Measurements from ENCODE around the gene PRKCE. TPM values are rescaled to one million over a fixed set of nuclear protein-coding genes. Genes with fewer than 3 reads are reported as not detected.

PRKCE gene
- total RNA-seq, 1 experiment from 2014 or later, result 1.3 TPM

DNA sequence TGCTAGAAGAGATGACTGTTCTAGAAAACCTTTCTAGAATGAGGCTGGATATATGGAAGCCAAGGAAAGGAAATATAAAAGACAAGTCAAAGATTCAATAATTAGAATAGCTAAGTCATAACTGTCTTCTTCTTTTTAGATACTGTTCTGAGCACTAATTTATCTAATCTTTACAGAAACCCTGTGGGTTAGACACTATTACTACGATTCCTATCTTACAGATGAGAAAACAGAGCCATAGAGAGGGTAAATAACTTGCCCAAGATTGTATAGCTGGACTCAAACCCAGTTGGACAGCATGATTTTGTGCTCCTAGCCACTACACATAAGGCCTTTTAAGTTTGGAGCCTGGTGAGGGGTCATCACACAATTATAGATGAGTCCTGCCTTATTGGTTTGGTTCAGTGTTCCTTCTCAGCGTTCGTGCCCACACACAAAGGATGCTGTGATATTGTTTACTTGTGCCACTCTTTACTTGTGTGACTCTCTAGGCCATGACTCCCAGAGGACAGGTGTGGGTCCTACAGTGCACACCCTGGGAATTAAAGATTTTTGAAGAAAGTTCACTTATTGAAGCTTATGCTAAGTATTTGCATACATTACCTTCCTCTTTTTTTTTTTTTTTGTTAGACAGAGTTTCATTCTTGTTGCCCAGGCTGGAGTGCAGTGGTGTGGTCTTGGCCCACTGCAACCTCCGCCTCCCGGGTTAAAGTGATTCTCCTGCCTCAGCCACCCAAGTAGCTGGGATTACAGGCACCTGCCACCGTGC lies 153.7 kb downstream of the PRKCE start:
- no peaks in the 10 kb centered on the region for H3K27me3 ChIP-seq (ENCODE audit: insufficient read depth, low read length)
- H3K9ac ChIP-seq (ENCODE audit: extremely low read depth, insufficient read length, low read length), result no peak overlapping the region
- H2AFZ ChIP-seq (ENCODE audit: low read length), result no peak overlapping the region
- no peak overlapping the region for H3K4me2 ChIP-seq (ENCODE audit: insufficient read depth, insufficient read length, low read length)
- H3K14ac ChIP-seq (ENCODE audit: insufficient read depth, low read length), result no peak overlapping the region
- Mint-ChIP-seq H3K27me3 (ENCODE audit: low read depth) (peaks cover 6% of the 10 kb centered on the region), H3K9me3 (no peaks in the 10 kb centered on the region), H3K36me3 (ENCODE audit: insufficient read depth in 1 of 3, low read depth in 3 of 3) (no peaks in the 10 kb centered on the region), H3K4me1 (peaks cover 11 to 12% of the 10 kb centered on the region in 2 experiments), H3K4me3 (no peak overlapping the region), H3K27ac (no peak overlapping the region)
- H3K4ac ChIP-seq (ENCODE audit: low read depth, low read length), result no peak overlapping the region
- H3T11ph ChIP-seq (ENCODE audit: low read length), result no peak overlapping the region
- H2BK120ac ChIP-seq (ENCODE audit: low read depth, low read length, poor library complexity, severe bottlenecking), result no peak overlapping the region
- H2BK15ac ChIP-seq (ENCODE audit: low read depth, low read length), result no peak overlapping the region
- H2BK20ac ChIP-seq (ENCODE audit: low read depth, low read length, poor library complexity, severe bottlenecking), result no peak overlapping the region
- no peaks in the 10 kb centered on the region for H3K9me3 ChIP-seq (ENCODE audit: control insufficient read depth, low read depth, low read length)
- TF ChIP-seq CTCF (conservative IDR thresholded peaks at IDR 0.05), result no peak
- no peak overlapping the region for H2BK12ac ChIP-seq (ENCODE audit: insufficient read length, low read depth, low read length)
- no peaks in the 10 kb centered on the region for H3K23me2 ChIP-seq (ENCODE audit: insufficient read length, low read depth, low read length, poor library complexity, severe bottlenecking)
- H3K4me1 ChIP-seq (ENCODE audit: insufficient read depth, low read length), result no peaks in the 10 kb centered on the region
- H2AK5ac ChIP-seq (ENCODE audit: insufficient read length, low read length), result no peak overlapping the region
- no peaks in the 10 kb centered on the region for H3K79me2 ChIP-seq (ENCODE audit: insufficient read depth, low read length)
- H2BK5ac ChIP-seq (ENCODE audit: insufficient read length, low read length), result no peak overlapping the region
- no peak overlapping the region for H4K8ac ChIP-seq (replicated peaks; ENCODE audit: insufficient read length, low read depth, low read length)
- no CpG with 5 or more reads among the region's 6 CpGs for WGBS (ENCODE audit: extremely low coverage, insufficient read length, low lambda C conversion rate)
- H3K79me1 ChIP-seq (ENCODE audit: insufficient read depth, low read depth, low read length, poor library complexity, severe bottlenecking), result no peaks in the 10 kb centered on the region
- no peak overlapping the region for H3K23ac ChIP-seq (ENCODE audit: insufficient read length, low read depth, low read length)
- H4K20me1 ChIP-seq (ENCODE audit: control insufficient read depth, insufficient read depth, insufficient read length), result no peaks in the 10 kb centered on the region
- no peak overlapping the region for H4K91ac ChIP-seq (ENCODE audit: insufficient read length, low read depth, low read length)
- no peak overlapping the region for H3K18ac ChIP-seq (ENCODE audit: insufficient read length, low read depth, low read length)
- DNase-seq, result no peak
- H4K5ac ChIP-seq (ENCODE audit: insufficient read length, low read depth, low read length), result no peak overlapping the region
- no peak overlapping the region for H3K56ac ChIP-seq (ENCODE audit: insufficient read length, low read depth, low read length)
- H3K27ac ChIP-seq (ENCODE audit: insufficient read length, low read depth, low read length), result no peak overlapping the region
